Mesothelial cell of epicardium (in vitro differentiated cells): ENCODE measurements around the gene TIMM13. TPM values are rescaled to one million over a fixed set of nuclear protein-coding genes. Genes with fewer than 3 reads are reported as not detected.
A peak's percentile ranks its signal among the peaks of the same experiment; 100 is the strongest.

ENCODE experiments used
- DNase-seq, 2 experiments: peaks; one replicate each; pipeline ENCODE4 v3.0.0; 2021; ENCODE audit warnings: low spot score in 2 of 2; ENCODE audit not compliant: unreplicated experiment in 2 of 2
- H3K27ac Mint-ChIP-seq: 2 replicates; pipeline ENCODE4 v1.8.0; 2021; ENCODE audit warnings: mixed read lengths
- H3K27me3 Mint-ChIP-seq: 2 replicates; pipeline ENCODE4 v1.8.0; 2021; ENCODE audit warnings: low read depth, mixed read lengths
- H3K36me3 Mint-ChIP-seq: 2 replicates; pipeline ENCODE4 v1.8.0; 2021; ENCODE audit warnings: mixed read lengths
- H3K4me1 Mint-ChIP-seq: 2 replicates; pipeline ENCODE4 v1.8.0; 2021; ENCODE audit warnings: mixed read lengths
- H3K4me3 Mint-ChIP-seq: 2 replicates; pipeline ENCODE4 v1.8.0; 2021; ENCODE audit warnings: mild to moderate bottlenecking, moderate library complexity, mixed read lengths
- H3K9me3 Mint-ChIP-seq: 2 replicates; pipeline ENCODE4 v1.8.0; 2021; ENCODE audit warnings: mixed read lengths
- microRNA-seq: library from miRNA; unstranded; fragments of <30 nt; microRNA quantifications from one replicate; pipeline ENCODE4 v1.2.0, GENCODE V29; 2021; ENCODE audit warnings: inconsistent platforms, mixed read lengths
- total RNA-seq: library from RNA; stranded (reverse); gene quantifications from 3 replicates; pipeline ENCODE4 v1.2.1, GENCODE V29; 2021
- TF ChIP-seq, protein P1 (sequence below): fragments of 200-600 bp; sonication (generic); IDR thresholded peaks from one replicate; pipeline ENCODE4 v1.5.0; 2021; ENCODE audit warnings: antibody characterized with exemption; ENCODE audit not compliant: unreplicated experiment

Gene TIMM13
- total RNA-seq, 1 donor from 2014 or later: 102 TPM

DNA sequence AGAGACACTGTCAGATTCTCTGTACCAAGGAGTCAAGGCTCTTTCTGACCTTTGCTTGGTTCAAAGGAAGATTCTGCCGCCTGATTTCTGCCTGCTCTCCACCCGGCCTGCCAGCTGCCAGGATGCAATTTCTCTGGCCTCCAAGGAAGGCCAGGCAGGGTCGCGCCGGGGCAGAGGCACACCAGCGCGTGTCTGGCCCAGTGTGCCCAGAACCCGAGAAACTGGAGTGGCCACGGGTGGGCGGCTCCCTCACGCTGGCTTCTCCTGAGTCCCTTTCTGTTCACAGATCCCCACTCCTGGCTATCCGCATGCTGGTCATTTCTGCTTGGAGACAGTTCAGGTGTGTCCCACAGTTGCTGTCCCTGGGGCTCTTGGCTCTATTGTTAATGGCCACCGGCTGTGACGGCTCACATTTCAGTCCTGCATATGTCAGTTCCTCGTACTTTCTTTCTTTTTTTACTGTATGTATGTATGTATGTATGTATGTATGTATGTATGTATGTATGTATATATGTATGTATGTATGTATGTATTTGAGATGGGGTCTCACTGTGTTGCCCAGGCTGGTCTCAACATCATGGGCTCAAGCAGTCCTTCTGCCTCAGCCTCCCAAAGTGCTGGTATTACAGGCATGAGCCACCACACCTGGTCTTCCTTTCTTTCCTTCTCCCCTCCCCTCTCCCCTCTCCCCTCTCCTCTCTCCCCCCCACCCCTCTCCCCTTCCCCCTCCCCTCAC, 50.4 kb downstream of the TIMM13 start:
- TF ChIP-seq, protein P1, sequence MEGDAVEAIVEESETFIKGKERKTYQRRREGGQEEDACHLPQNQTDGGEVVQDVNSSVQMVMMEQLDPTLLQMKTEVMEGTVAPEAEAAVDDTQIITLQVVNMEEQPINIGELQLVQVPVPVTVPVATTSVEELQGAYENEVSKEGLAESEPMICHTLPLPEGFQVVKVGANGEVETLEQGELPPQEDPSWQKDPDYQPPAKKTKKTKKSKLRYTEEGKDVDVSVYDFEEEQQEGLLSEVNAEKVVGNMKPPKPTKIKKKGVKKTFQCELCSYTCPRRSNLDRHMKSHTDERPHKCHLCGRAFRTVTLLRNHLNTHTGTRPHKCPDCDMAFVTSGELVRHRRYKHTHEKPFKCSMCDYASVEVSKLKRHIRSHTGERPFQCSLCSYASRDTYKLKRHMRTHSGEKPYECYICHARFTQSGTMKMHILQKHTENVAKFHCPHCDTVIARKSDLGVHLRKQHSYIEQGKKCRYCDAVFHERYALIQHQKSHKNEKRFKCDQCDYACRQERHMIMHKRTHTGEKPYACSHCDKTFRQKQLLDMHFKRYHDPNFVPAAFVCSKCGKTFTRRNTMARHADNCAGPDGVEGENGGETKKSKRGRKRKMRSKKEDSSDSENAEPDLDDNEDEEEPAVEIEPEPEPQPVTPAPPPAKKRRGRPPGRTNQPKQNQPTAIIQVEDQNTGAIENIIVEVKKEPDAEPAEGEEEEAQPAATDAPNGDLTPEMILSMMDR: no peak
- Mint-ChIP-seq H3K36me3 (peaks cover 5% of the 10 kb centered on the region), H3K4me3 (no peak overlapping the region)

More for the DNA sequence above, 50.4 kb downstream of the TIMM13 start:
- peak overlapping the region; percentile 30 for H3K27ac Mint-ChIP-seq
- no peaks in the 10 kb centered on the region for H3K27me3 Mint-ChIP-seq
- H3K4me1 Mint-ChIP-seq: peaks cover 37% of the 10 kb centered on the region
- no peak for DNase-seq
- peaks cover 5% of the 10 kb centered on the region for H3K9me3 Mint-ChIP-seq

Small RNA genes lying within 50 kb of the gene (microRNA-seq; reads per million reads assigned to microRNA genes)
- 2.1 reads per million for gene MIR7108

Other genes starting within 250 kb of the TIMM13 start
- 73.4 to 75.6 TPM (median 73.8 TPM) in 3 replicates for gene PLEKHJ1, start 191.3 kb downstream of the TIMM13 start, total RNA-seq
- 142 to 156 TPM (median 146 TPM) in 3 replicates for gene SF3A2, start 190.8 kb downstream of the TIMM13 start, total RNA-seq
- gene AMH, start 178.3 kb downstream of the TIMM13 start, total RNA-seq: 42.4 to 50.1 TPM (median 44.5 TPM) in 3 replicates
- 0.80 TPM in 1 of 3 replicates, not detected in the others for gene JSRP1, start 171.2 kb downstream of the TIMM13 start, total RNA-seq
- gene PEAK3, start 145.4 kb downstream of the TIMM13 start, total RNA-seq: 0.11 TPM in 1 of 3 replicates, not detected in the others
- gene LINGO3, start 119.4 kb downstream of the TIMM13 start, total RNA-seq: 0.59 to 0.60 TPM (median 0.60 TPM) in 3 replicates
- gene LSM7, start 99.0 kb downstream of the TIMM13 start, total RNA-seq: 141 to 149 TPM (median 142 TPM) in 3 replicates
- 189 to 202 TPM (median 196 TPM) in 3 replicates for gene SPPL2B, start 98.9 kb downstream of the TIMM13 start, total RNA-seq
- gene TMPRSS9, start 67.3 kb downstream of the TIMM13 start, total RNA-seq: 0.84 to 1.4 TPM (median 1.2 TPM) in 3 replicates
- 86.0 to 95.8 TPM (median 89.0 TPM) in 3 replicates for gene LMNB2, start 29.4 kb upstream of the TIMM13 start, total RNA-seq
- 80.0 to 84.4 TPM (median 84.1 TPM) in 3 replicates for gene GADD45B, start 48.5 kb upstream of the TIMM13 start, total RNA-seq